ENCODE data around the gene ETS2. TPM values are rescaled to one million over a fixed set of nuclear protein-coding genes. Genes with fewer than 3 reads are reported as not detected.
A peak's percentile ranks its signal among the peaks of the same experiment; 100 is the strongest.

ETS2 gene
- total RNA-seq, 2 experiments from 2014 or later, result 28.1 to 29.7 TPM

- H3K27ac Mint-ChIP-seq, result no peak overlapping the region
- H3K4me3 Mint-ChIP-seq, result no peak overlapping the region
- H3K4me1 Mint-ChIP-seq (ENCODE audit: low read depth), result peaks cover 12% of the 10 kb centered on the region
- H3K36me3 Mint-ChIP-seq (ENCODE audit: low read depth), result no peaks in the 10 kb centered on the region
- H3K9me3 Mint-ChIP-seq, result no peaks in the 10 kb centered on the region
- H3K27me3 Mint-ChIP-seq, result peaks cover 3% of the 10 kb centered on the region
- ChIA-PET CTCF (interaction anchor here (0.9 kb wide), 1 partner anchor 10 kb away, joined by 3 read pairs; no protein-coding TSS in a partner anchor), POLR2A (interaction anchor here (1.1 kb wide), 1 partner anchor 10 kb away, joined by 3 read pairs; no protein-coding TSS in a partner anchor)
- ATAC-seq, result no peak
- intact Hi-C loops (cut with micrococcal nuclease), result no loop called here
- DNase-seq, result no peak
- no peak for TF ChIP-seq CTCF (IDR thresholded peaks at IDR 0.05)
These were observed 8.3 kb upstream of the ETS2 start for GRCh38 chr21:38797470-38797869.

GRCh38 chr21:38798081-38798480 lies 7.6 kb upstream of the ETS2 start:
- CTCF ChIA-PET, result interaction anchor here (0.9 kb wide), 1 partner anchor 9 kb away, joined by 3 read pairs; no protein-coding TSS in a partner anchor
- H3K4me3 Mint-ChIP-seq, result no peak overlapping the region
- intact Hi-C loops (cut with micrococcal nuclease), result no loop called here

GRCh38 chr21:38798481-38798882 lies 7.2 kb upstream of the ETS2 start:
- ChIA-PET CTCF (interaction anchor here (0.9 kb wide), 1 partner anchor 9 kb away, joined by 3 read pairs; no protein-coding TSS in a partner anchor), POLR2A (interaction anchor here (1.1 kb wide), 1 partner anchor 11 kb away, joined by 3 read pairs; no protein-coding TSS in a partner anchor)
- peak; percentile 64 for DNase-seq
- TF ChIP-seq CTCF (IDR thresholded peaks at IDR 0.05), result no peak
- peaks cover 4% of the 10 kb centered on the region for H3K27me3 Mint-ChIP-seq
- intact Hi-C loops (cut with micrococcal nuclease), result no loop called here
- H3K36me3 Mint-ChIP-seq (ENCODE audit: low read depth), result no peaks in the 10 kb centered on the region
- peak overlapping the region; percentile 46 for H3K27ac Mint-ChIP-seq
- no peak overlapping the region for H3K4me3 Mint-ChIP-seq
- H3K9me3 Mint-ChIP-seq, result no peaks in the 10 kb centered on the region
- peak; percentile 83 for ATAC-seq
- peaks cover 12% of the 10 kb centered on the region for H3K4me1 Mint-ChIP-seq (ENCODE audit: low read depth)

More at GRCh38 chr21:38798081-38798480, 7.6 kb upstream of the ETS2 start:
- Mint-ChIP-seq H3K27ac (peak overlapping the region; percentile 46), H3K36me3 (ENCODE audit: low read depth) (no peaks in the 10 kb centered on the region), H3K9me3 (no peaks in the 10 kb centered on the region), H3K4me1 (ENCODE audit: low read depth) (peaks cover 12% of the 10 kb centered on the region), H3K27me3 (peaks cover 4% of the 10 kb centered on the region)
- no peak for TF ChIP-seq CTCF (IDR thresholded peaks at IDR 0.05)
- POLR2A ChIA-PET, result interaction anchor here (1.1 kb wide), 1 partner anchor 10 kb away, joined by 3 read pairs; no protein-coding TSS in a partner anchor
- no peak for ATAC-seq
- DNase-seq, result no peak

- intact Hi-C loops (cut with micrococcal nuclease), result no loop called here
- H3K4me1 Mint-ChIP-seq (ENCODE audit: low read depth), result peaks cover 19% of the 10 kb centered on the region
- POLR2A ChIA-PET, result no interaction called here
- no peak overlapping the region for H3K27ac Mint-ChIP-seq
- no peak for TF ChIP-seq CTCF (IDR thresholded peaks at IDR 0.05)
- CTCF ChIA-PET, result no interaction called here
- peaks cover 4% of the 10 kb centered on the region for H3K27me3 Mint-ChIP-seq
- H3K4me3 Mint-ChIP-seq, result no peak overlapping the region
- no peaks in the 10 kb centered on the region for H3K9me3 Mint-ChIP-seq
- H3K36me3 Mint-ChIP-seq (ENCODE audit: low read depth), result no peaks in the 10 kb centered on the region
- ATAC-seq (no peak), DNase-seq (no peak)
These were observed 5.5 kb upstream of the ETS2 start for GRCh38 chr21:38800046-38800758.

Data from activated CD8-positive, alpha-beta T cell treated with anti-CD3 and anti-CD28 coated beads for 36 hours (primary cell).